IPS-NIHi7 (cell line): Measurements from ENCODE around the gene SLC44A1.

ENCODE experiments used
- DNase-seq: peaks from one replicate; pipeline ENCODE4 v3.0.0; 2012; ENCODE audit warnings: mixed read lengths; ENCODE audit errors: extremely low spot score

SLC44A1 gene

GRCh38 chr9:105391288-105391687, 146.8 kb downstream of the SLC44A1 start:
- DNase-seq: no peak

GRCh38 chr9:105392531-105392930, 148.1 kb downstream of the SLC44A1 start:
- no peak for DNase-seq

GRCh38 chr9:105393576-105394344, 149.3 kb downstream of the SLC44A1 start:
- no peak for DNase-seq

- DNase-seq: no peak
Measured at GRCh38 chr9:105396441-105396840, 152.0 kb downstream of the SLC44A1 start.

GRCh38 chr9:105396901-105397300, 152.4 kb downstream of the SLC44A1 start:
- no peak for DNase-seq

GRCh38 chr9:105399117-105399516, 154.7 kb downstream of the SLC44A1 start:
- peak; percentile 31 for DNase-seq

GRCh38 chr9:105401651-105402050, 157.2 kb downstream of the SLC44A1 start:
- DNase-seq: peak; percentile 30

- DNase-seq: peak; percentile 44
Measured at GRCh38 chr9:105403552-105404248, 159.2 kb downstream of the SLC44A1 start.

GRCh38 chr9:105405514-105406131, 161.2 kb downstream of the SLC44A1 start:
- DNase-seq: no peak

- DNase-seq: no peak
Measured at GRCh38 chr9:105406369-105406768, 161.9 kb downstream of the SLC44A1 start.

- peak; percentile 56 for DNase-seq
Measured at GRCh38 chr9:105413525-105413924, 169.1 kb downstream of the SLC44A1 start.

GRCh38 chr9:105414947-105415661, 170.7 kb downstream of the SLC44A1 start:
- peak; percentile 77 for DNase-seq

- DNase-seq: no peak
Measured at GRCh38 chr9:105415662-105415980, 171.2 kb downstream of the SLC44A1 start.

- no peak for DNase-seq
Measured at GRCh38 chr9:105416840-105417239, 172.4 kb downstream of the SLC44A1 start.

GRCh38 chr9:105418588-105419500, 174.4 kb downstream of the SLC44A1 start:
- DNase-seq: no peak

GRCh38 chr9:105419816-105420597, 175.6 kb downstream of the SLC44A1 start:
- no peak for DNase-seq

- DNase-seq: no peak
Measured at GRCh38 chr9:105421154-105421553, 176.7 kb downstream of the SLC44A1 start.

- DNase-seq: no peak
Measured at GRCh38 chr9:105421864-105422263, 177.4 kb downstream of the SLC44A1 start.

- no peak for DNase-seq
Measured at GRCh38 chr9:105425816-105426433, 181.5 kb downstream of the SLC44A1 start.

GRCh38 chr9:105426657-105427056, 182.2 kb downstream of the SLC44A1 start:
- no peak for DNase-seq
